ENCODE results near the gene MMAB. TPM values are rescaled to one million over a fixed set of nuclear protein-coding genes. Genes with fewer than 3 reads are reported as not detected.

MMAB gene
- total RNA-seq, 1 donor from 2014 or later = 43.5 TPM

DNA sequence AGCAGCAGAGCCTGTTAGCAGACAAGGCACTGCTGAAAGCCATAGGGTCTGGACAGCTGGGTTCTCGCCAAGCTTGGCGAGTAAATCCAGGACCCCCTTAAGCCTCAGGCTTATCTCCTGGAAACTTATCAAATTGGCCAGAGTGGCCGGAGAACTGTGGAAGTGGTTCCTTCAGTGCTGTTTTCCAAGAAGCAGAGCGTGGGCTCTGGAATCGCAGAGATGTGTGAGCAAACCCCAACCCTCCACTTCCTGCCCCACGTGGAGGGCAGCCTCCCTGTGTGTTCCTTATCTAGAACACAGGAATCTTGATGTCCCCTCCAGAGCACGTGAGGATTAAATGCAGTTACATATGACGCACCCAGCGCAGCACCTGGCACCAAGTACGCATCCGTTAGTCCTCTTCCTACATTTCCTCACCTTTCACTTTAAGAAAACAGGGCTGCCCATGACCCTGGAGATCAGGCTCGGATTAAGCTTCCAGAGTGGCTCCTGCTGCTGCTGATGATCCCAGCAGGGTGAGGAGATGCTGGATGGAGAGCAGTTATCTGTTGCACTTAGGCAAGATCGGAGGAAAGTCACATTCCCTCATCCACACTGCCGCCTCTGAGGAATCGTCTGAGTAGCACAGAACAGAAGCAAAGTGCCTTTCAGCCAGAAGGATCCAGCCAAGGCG, 35.0 kb downstream of the MMAB start:
- Histone ChIP-seq H3K4me3 (no peak overlapping the region), H3K9me3 (no peaks in the 10 kb centered on the region), H3K27me3 (no peaks in the 10 kb centered on the region), H3K4me1 (no peaks in the 10 kb centered on the region), H3K36me3 (peaks cover 17 to 54% of the 10 kb centered on the region in 2 donors), H3K27ac (no peak overlapping the region)
- TF ChIP-seq, protein P1, sequence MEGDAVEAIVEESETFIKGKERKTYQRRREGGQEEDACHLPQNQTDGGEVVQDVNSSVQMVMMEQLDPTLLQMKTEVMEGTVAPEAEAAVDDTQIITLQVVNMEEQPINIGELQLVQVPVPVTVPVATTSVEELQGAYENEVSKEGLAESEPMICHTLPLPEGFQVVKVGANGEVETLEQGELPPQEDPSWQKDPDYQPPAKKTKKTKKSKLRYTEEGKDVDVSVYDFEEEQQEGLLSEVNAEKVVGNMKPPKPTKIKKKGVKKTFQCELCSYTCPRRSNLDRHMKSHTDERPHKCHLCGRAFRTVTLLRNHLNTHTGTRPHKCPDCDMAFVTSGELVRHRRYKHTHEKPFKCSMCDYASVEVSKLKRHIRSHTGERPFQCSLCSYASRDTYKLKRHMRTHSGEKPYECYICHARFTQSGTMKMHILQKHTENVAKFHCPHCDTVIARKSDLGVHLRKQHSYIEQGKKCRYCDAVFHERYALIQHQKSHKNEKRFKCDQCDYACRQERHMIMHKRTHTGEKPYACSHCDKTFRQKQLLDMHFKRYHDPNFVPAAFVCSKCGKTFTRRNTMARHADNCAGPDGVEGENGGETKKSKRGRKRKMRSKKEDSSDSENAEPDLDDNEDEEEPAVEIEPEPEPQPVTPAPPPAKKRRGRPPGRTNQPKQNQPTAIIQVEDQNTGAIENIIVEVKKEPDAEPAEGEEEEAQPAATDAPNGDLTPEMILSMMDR (IDR thresholded peaks at IDR 0.05) = no peak
- DNase-seq (ENCODE audit: low spot score in 2 of 2) = no peak
- intact Hi-C loops (cut with DNase I) = no loop called here

DNA sequence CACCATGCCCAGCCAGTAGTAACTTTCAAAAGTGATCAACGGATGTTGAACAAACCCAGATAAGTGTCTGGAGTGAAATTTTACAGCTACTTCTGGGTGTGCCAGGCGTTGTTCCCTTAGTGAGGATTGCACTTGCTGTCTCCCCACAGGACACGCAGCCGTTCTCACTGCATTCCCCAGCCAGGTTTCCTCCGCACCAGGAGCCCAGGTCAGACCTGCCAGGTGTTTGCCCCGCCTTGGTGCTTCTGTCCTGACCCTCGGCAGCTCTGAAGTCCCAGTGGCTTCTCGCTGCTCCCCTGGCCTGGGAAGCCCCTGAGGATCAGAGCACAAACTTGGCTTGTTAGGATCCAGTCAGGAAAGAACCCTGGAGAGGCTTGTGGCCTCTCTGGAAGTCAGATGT, 36.2 kb downstream of the MMAB start:
- no peak overlapping the region for H3K4me3 ChIP-seq
- intact Hi-C loops (cut with DNase I) = no loop called here
- TF ChIP-seq, protein P1 (IDR thresholded peaks at IDR 0.05) = no peak
- H3K36me3 ChIP-seq = peaks cover 28 to 63% of the 10 kb centered on the region in 2 donors
- no peak for DNase-seq (ENCODE audit: low spot score in 2 of 2)
- no peaks in the 10 kb centered on the region for H3K27me3 ChIP-seq
- H3K4me1 ChIP-seq = no peaks in the 10 kb centered on the region
- no peaks in the 10 kb centered on the region for H3K9me3 ChIP-seq
- no peak overlapping the region for H3K27ac ChIP-seq

DNA sequence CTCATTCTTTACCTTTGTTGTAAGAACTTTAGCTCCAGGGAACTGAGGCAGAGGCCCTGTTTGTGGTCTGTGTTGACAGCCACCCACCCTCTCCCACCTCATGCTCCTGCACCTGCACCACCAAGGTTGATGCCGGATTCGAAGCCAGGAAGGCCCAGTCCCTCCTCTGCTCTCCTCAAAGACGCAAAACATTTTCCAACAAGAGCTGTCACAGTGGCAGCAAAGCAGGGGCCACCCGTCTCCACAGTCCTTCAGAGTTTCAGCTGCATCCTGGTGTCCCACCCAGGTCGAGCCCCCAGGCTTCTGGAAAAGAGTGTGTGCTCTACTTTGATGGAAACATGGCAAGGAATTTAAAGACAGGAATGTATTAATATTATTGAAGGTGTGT, 37.4 kb downstream of the MMAB start:
- no peaks in the 10 kb centered on the region for H3K4me1 ChIP-seq
- H3K27ac ChIP-seq = no peak overlapping the region
- H3K9me3 ChIP-seq = no peaks in the 10 kb centered on the region
- TF ChIP-seq, protein P1 (IDR thresholded peaks at IDR 0.05) = no peak
- H3K27me3 ChIP-seq = no peaks in the 10 kb centered on the region
- H3K4me3 ChIP-seq = no peak overlapping the region
- intact Hi-C loops (cut with DNase I) = no loop called here
- H3K36me3 ChIP-seq = peaks cover 37 to 68% of the 10 kb centered on the region in 2 donors
- DNase-seq (ENCODE audit: low spot score in 2 of 2) = no peak

DNA sequence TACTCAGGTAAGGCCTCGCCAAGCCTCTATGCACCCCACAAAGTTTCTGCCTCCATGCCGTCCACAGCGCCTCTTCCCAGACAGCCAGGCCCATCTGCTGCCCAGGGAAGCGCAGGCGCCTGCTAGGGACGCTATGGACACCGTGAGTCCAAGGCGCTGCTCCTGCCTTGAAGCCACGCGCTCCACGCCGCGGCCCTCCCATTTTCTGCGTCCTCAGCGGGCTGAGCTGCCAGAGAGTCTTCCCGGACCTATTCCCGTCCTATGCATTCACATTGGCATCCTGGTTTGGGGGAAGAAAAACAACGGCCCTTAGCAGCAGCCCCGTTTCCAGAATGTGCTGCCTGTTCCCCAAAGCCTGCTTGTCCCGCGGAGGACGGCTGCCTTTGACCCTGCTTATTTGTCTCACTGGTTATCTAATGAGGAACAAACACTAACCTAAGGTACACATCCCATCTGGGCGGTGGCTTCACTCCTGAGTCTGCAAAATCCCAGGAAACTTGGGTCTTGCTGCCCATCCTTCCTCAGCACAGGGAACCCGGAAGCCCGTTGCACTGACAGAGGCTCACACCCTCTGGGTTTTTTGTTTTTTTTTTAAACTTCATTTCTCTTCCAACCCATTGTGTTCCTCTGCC, 38.0 kb downstream of the MMAB start:
- DNase-seq (ENCODE audit: low spot score in 2 of 2) = no peak
- intact Hi-C loops (cut with DNase I) = no loop called here
- TF ChIP-seq, protein P1 (IDR thresholded peaks at IDR 0.05) = no peak
- no peaks in the 10 kb centered on the region for H3K27me3 ChIP-seq
- no peaks in the 10 kb centered on the region for H3K9me3 ChIP-seq
- no peaks in the 10 kb centered on the region for H3K4me1 ChIP-seq
- H3K27ac ChIP-seq = no peak overlapping the region
- peaks cover 42 to 72% of the 10 kb centered on the region in 2 donors for H3K36me3 ChIP-seq
- H3K4me3 ChIP-seq = no peak overlapping the region

DNA sequence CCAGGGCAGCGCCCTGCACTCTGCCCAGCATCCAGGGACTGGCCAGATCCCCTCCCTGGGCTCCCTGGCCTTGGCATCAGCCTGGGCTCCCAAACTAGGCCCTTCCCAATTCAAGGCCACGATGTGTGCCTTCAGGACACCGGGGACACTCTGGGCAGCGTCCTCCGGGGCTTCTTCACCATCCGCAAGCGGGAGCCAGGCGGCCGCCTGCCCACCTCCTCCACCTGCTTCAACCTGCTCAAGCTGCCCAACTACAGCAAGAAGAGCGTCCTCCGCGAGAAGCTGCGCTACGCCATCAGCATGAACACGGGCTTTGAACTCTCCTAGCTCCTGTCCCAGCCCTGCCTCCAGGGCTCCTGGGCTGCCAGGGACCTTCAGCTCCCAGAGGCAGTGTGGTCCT, 38.8 kb downstream of the MMAB start:
- H3K36me3 ChIP-seq = peaks cover 48 to 76% of the 10 kb centered on the region in 2 donors

More for the DNA sequence above, 38.8 kb downstream of the MMAB start:
- intact Hi-C loops (cut with DNase I) = no loop called here
- no peaks in the 10 kb centered on the region for H3K27me3 ChIP-seq
- no peaks in the 10 kb centered on the region for H3K9me3 ChIP-seq
- H3K4me1 ChIP-seq = no peaks in the 10 kb centered on the region
- H3K4me3 ChIP-seq = no peak overlapping the region
- TF ChIP-seq, protein P1 (IDR thresholded peaks at IDR 0.05) = no peak
- H3K27ac ChIP-seq = no peak overlapping the region
- no peak for DNase-seq (ENCODE audit: low spot score in 2 of 2)

Measured in ascending aorta (tissue), 2 donors.